OCI-M2 (cell line): Measurements from ENCODE around the gene MBD1.
"Not testable (repeated sequence)": the region's sequence is repeated elsewhere in the genome, so short reads cannot be mapped to it uniquely, and the experiment has no call there.

Source experiments
- DNase-seq: peaks from one replicate; lab custom pipeline; 2025; ENCODE audit not compliant: unreplicated experiment; lab: John Stamatoyannopoulos, UW

Gene MBD1

GRCh38 chr18:50274044-50274442, 7.3 kb downstream of the MBD1 start:
- DNase-seq = no peak

DNA sequence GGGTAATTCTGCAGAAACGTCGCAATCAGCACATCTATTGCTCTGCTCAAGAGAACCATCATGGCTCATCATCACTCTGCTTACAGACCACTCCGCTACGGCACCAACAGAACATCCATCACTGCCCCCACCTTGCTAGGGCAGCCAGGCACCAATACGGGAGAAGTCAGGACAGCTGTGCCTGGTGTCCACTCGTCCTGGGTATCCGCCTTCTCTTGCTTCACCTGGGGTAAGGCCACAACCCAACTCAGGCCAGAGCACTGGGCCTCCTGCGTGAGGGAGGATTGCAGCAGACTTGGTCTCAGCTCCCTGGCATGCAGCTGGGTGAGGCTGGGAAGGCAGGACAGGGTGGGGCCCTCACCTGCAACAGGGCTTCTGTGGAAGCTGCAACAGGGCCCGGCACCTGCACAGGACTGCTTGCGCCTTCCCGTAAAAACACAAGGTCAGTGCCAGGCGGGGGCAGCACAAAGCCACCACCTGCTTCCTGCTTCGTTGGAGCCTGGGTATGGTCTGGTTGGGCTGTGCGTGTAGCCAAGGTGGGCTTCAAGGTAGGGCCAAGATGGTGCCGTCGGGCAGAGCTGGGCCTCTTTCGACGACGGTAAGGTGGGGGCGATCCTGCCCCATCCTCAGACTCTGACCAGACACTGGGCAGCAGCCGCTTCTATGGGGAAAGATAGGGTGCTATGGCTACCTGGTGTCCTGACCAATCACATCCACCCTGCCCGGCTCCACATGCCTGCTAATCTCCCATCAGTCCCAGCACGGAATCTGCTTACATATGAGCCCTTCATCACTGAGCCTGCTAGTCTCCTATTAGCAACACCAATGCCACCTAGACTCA, 7.9 kb downstream of the MBD1 start:
- no peak for DNase-seq

DNA sequence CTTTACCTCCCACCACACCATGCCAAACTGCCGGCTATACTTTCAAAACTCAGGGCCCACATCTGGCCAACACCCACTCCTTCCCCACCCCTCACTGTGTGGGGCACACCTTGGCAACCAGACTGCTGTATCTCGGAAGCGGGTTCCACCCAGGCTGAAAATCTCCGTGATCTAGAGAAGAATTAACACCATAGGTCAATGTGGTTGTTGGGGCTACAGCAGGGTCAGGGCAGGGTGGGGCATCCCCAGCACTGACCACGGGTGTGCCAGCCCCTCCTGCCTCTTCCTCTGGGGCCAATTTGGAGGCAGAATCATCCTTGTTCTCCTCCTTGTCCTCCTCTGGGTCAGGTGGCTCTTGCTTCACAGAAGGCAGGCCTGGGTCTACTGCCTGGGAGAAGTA, 8.8 kb downstream of the MBD1 start:
- DNase-seq = no peak

GRCh38 chr18:50268022-50268747, 13.1 kb downstream of the MBD1 start:
- DNase-seq = no peak

- peak; percentile 60 for DNase-seq
These were observed 15.0 kb downstream of the MBD1 start, which contains the start of gene CFAP53 for GRCh38 chr18:50266248-50266704. Gene CFAP53, minus strand, starts transcription at chr18:50266495. Its CDS starts 91 bp downstream, at chr18:50266404.

GRCh38 chr18:50262977-50263376, 18.3 kb downstream of the MBD1 start:
- DNase-seq = no peak

DNA sequence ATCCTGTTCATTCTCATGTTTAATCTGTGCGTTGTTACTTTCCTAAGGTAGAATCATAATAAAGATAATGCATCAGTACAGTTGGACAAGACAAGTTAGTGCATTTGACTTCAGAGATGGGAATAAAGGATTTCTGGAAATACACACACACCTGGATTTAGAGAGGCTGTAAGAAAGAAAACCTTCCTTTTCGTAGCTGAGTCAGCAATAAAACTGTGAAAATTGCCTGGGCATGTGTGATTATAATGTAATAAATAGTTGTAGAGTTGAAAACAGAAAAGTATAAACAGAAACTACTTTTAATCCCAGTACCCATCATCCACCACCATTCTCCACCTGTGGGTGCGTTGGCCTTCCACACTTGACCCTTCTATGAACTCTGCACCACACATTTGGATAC, 30.4 kb downstream of the MBD1 start:
- DNase-seq = no peak

- DNase-seq = no peak
These were observed 31.7 kb downstream of the MBD1 start for GRCh38 chr18:50249576-50249975.

DNA sequence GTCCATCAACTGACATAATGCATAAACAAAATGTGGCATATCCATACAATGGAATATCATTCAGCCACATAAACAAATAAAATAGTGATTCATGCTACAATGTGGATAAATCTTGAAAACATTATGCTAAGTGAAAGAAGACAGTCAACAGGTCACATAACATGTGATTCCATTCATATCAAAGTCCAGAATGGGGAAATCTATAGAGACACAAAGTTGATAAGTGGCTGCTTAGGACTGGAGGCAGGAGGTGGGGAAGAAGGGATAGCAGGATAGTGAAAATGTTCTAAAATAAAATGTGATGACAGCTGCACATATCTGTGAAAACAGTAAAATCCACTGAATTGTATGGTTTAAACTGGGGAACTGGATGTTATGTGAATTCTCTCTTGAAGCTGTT, 33.8 kb downstream of the MBD1 start:
- DNase-seq = no peak

- not testable (repeated sequence) for DNase-seq
These were observed 39.6 kb downstream of the MBD1 start for GRCh38 chr18:50241768-50242167.

- DNase-seq = no peak
These were observed 41.2 kb downstream of the MBD1 start for GRCh38 chr18:50240080-50240563.

DNA sequence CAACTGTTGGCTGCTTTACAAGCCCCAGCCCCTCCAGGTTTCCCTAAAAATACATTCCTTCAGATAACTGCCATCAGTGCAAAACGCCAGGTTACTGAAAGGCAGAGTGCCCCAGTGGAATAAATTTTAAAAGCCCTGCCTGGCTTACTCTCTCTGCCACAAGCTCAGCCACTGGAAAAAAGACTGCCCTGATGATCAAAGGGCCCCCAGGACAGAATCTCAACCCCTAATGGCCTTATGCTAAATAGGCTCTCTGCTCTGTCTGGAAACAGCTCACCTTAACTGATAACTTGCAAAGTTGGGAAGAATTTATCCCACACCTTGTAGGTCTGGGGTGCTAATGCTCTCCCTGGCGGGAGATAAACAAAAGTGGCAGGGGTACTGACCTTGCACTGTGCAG, 48.9 kb downstream of the MBD1 start:
- DNase-seq = no peak

- no peak for DNase-seq
These were observed 49.7 kb downstream of the MBD1 start for GRCh38 chr18:50231621-50232020.

DNA sequence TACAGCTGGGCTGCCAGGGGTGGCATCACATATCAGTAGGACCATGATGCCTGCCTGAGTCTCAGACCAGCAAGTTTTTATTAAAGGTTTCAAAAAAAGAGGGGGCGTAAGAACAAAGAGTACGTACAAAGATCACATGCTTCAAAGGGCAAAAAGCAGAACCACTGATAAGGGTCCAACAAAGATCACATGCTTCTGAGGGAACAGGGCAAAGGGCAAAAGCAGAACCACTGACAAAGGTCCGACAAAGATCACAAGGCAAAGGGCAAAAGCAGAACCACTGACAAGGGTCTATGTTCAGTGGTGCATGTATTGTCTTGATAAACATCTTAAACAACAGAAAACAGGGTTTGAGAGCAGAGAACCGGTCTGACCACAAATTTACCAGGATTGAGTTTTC, 61.1 kb downstream of the MBD1 start:
- DNase-seq = not testable (repeated sequence)
